ENCODE results near the gene TSHZ2.
"Not testable (repeated sequence)": the region's sequence is repeated elsewhere in the genome, so short reads cannot be mapped to it uniquely, and the experiment has no call there.

Gene TSHZ2

GRCh38 chr20:53411891-53412290 lies 439.7 kb downstream of the TSHZ2 start:
- H3K4me1 ChIP-seq (ENCODE audit: control insufficient read depth, insufficient read depth, low read length, poor library complexity, severe bottlenecking): no peaks in the 10 kb centered on the region
- H3K4me3 ChIP-seq (ENCODE audit: extremely low read depth, insufficient read depth, low read length, poor library complexity, severe bottlenecking): no peak overlapping the region
- H3K9me3 ChIP-seq (ENCODE audit: control insufficient read depth, low read length): no peaks in the 10 kb centered on the region
- WGBS, 2 experiments (ENCODE audit: insufficient coverage in 2 of 2): 77 to 93% methylated on average over 3 to 4 of the region's 4 CpGs
- no peak overlapping the region for H3K27ac ChIP-seq (ENCODE audit: low read depth, low read length, severe bottlenecking)
- no peaks in the 10 kb centered on the region for H3K36me3 ChIP-seq (ENCODE audit: control insufficient read depth, insufficient read depth, low read length)

- H3K36me3 ChIP-seq (ENCODE audit: control insufficient read depth, insufficient read depth, low read length): no peaks in the 10 kb centered on the region
- WGBS, 2 experiments (ENCODE audit: insufficient coverage in 2 of 2): 73 to 85% methylated on average over 8 to 11 of the region's 13 CpGs
- no peak overlapping the region for H3K4me3 ChIP-seq (ENCODE audit: extremely low read depth, insufficient read depth, low read length, poor library complexity, severe bottlenecking)
- no peaks in the 10 kb centered on the region for H3K9me3 ChIP-seq (ENCODE audit: control insufficient read depth, low read length)
- no peaks in the 10 kb centered on the region for H3K4me1 ChIP-seq (ENCODE audit: control insufficient read depth, insufficient read depth, low read length, poor library complexity, severe bottlenecking)
- H3K27ac ChIP-seq (ENCODE audit: low read depth, low read length, severe bottlenecking): no peak overlapping the region
These were observed 440.5 kb downstream of the TSHZ2 start for GRCh38 chr20:53412577-53413185.

- Histone ChIP-seq H3K36me3 (ENCODE audit: control insufficient read depth, insufficient read depth, low read length) (no peaks in the 10 kb centered on the region), H3K9me3 (ENCODE audit: control insufficient read depth, low read length) (no peaks in the 10 kb centered on the region), H3K4me1 (ENCODE audit: control insufficient read depth, insufficient read depth, low read length, poor library complexity, severe bottlenecking) (no peaks in the 10 kb centered on the region), H3K4me3 (ENCODE audit: extremely low read depth, insufficient read depth, low read length, poor library complexity, severe bottlenecking) (no peak overlapping the region), H3K27ac (ENCODE audit: low read depth, low read length, severe bottlenecking) (no peak overlapping the region)
- 65 to 74% methylated on average over 14 of the region's 15 CpGs for WGBS, 2 experiments (ENCODE audit: insufficient coverage in 2 of 2)
These were observed 441.1 kb downstream of the TSHZ2 start for GRCh38 chr20:53413186-53413631.

GRCh38 chr20:53413845-53414244 lies 441.7 kb downstream of the TSHZ2 start:
- not testable (repeated sequence) for H3K4me3 ChIP-seq (ENCODE audit: extremely low read depth, insufficient read depth, low read length, poor library complexity, severe bottlenecking); H3K9me3 ChIP-seq (ENCODE audit: control insufficient read depth, low read length); H3K27ac ChIP-seq (ENCODE audit: low read depth, low read length, severe bottlenecking); H3K36me3 ChIP-seq (ENCODE audit: control insufficient read depth, insufficient read depth, low read length); H3K4me1 ChIP-seq (ENCODE audit: control insufficient read depth, insufficient read depth, low read length, poor library complexity, severe bottlenecking)
- no CpG with 5 or more reads among the region's 1 CpG for WGBS, 2 experiments (ENCODE audit: insufficient coverage in 2 of 2)

- Histone ChIP-seq H3K36me3 (ENCODE audit: control insufficient read depth, insufficient read depth, low read length) (no peaks in the 10 kb centered on the region), H3K4me1 (ENCODE audit: control insufficient read depth, insufficient read depth, low read length, poor library complexity, severe bottlenecking) (no peaks in the 10 kb centered on the region), H3K9me3 (ENCODE audit: control insufficient read depth, low read length) (no peaks in the 10 kb centered on the region), H3K4me3 (ENCODE audit: extremely low read depth, insufficient read depth, low read length, poor library complexity, severe bottlenecking) (no peak overlapping the region), H3K27ac (ENCODE audit: low read depth, low read length, severe bottlenecking) (no peak overlapping the region)
- 87 to 93% methylated on average over 7 to 11 of the region's 11 CpGs for WGBS, 2 experiments (ENCODE audit: insufficient coverage in 2 of 2)
These were observed 447.7 kb downstream of the TSHZ2 start for GRCh38 chr20:53419693-53420460.

GRCh38 chr20:53421343-53421742 lies 449.2 kb downstream of the TSHZ2 start:
- no peaks in the 10 kb centered on the region for H3K9me3 ChIP-seq (ENCODE audit: control insufficient read depth, low read length)
- H3K4me3 ChIP-seq (ENCODE audit: extremely low read depth, insufficient read depth, low read length, poor library complexity, severe bottlenecking): no peak overlapping the region
- H3K4me1 ChIP-seq (ENCODE audit: control insufficient read depth, insufficient read depth, low read length, poor library complexity, severe bottlenecking): no peaks in the 10 kb centered on the region
- 92 to 93% methylated on average over 4 of the region's 7 CpGs for WGBS, 2 experiments (ENCODE audit: insufficient coverage in 2 of 2)
- H3K36me3 ChIP-seq (ENCODE audit: control insufficient read depth, insufficient read depth, low read length): no peaks in the 10 kb centered on the region
- no peak overlapping the region for H3K27ac ChIP-seq (ENCODE audit: low read depth, low read length, severe bottlenecking)

GRCh38 chr20:53422039-53422438 lies 449.9 kb downstream of the TSHZ2 start:
- Histone ChIP-seq H3K27ac (ENCODE audit: low read depth, low read length, severe bottlenecking) (no peak overlapping the region), H3K4me3 (ENCODE audit: extremely low read depth, insufficient read depth, low read length, poor library complexity, severe bottlenecking) (no peak overlapping the region), H3K4me1 (ENCODE audit: control insufficient read depth, insufficient read depth, low read length, poor library complexity, severe bottlenecking) (no peaks in the 10 kb centered on the region), H3K9me3 (ENCODE audit: control insufficient read depth, low read length) (no peaks in the 10 kb centered on the region), H3K36me3 (ENCODE audit: control insufficient read depth, insufficient read depth, low read length) (no peaks in the 10 kb centered on the region)
- 93 to 94% methylated on average over 2 to 3 of the region's 7 CpGs for WGBS, 2 experiments (ENCODE audit: insufficient coverage in 2 of 2)

GRCh38 chr20:53423587-53424146 lies 451.5 kb downstream of the TSHZ2 start:
- H3K9me3 ChIP-seq (ENCODE audit: control insufficient read depth, low read length): no peaks in the 10 kb centered on the region
- WGBS, 2 experiments (ENCODE audit: insufficient coverage in 2 of 2): 95 to 97% methylated on average over 10 to 11 of the region's 12 CpGs
- no peak overlapping the region for H3K4me3 ChIP-seq (ENCODE audit: extremely low read depth, insufficient read depth, low read length, poor library complexity, severe bottlenecking)
- H3K36me3 ChIP-seq (ENCODE audit: control insufficient read depth, insufficient read depth, low read length): no peaks in the 10 kb centered on the region
- H3K27ac ChIP-seq (ENCODE audit: low read depth, low read length, severe bottlenecking): no peak overlapping the region
- H3K4me1 ChIP-seq (ENCODE audit: control insufficient read depth, insufficient read depth, low read length, poor library complexity, severe bottlenecking): no peaks in the 10 kb centered on the region

GRCh38 chr20:53425481-53425880 lies 453.3 kb downstream of the TSHZ2 start:
- H3K27ac ChIP-seq (ENCODE audit: low read depth, low read length, severe bottlenecking): no peak overlapping the region
- H3K4me3 ChIP-seq (ENCODE audit: extremely low read depth, insufficient read depth, low read length, poor library complexity, severe bottlenecking): no peak overlapping the region
- WGBS, 2 experiments (ENCODE audit: insufficient coverage in 2 of 2): 98 to 100% methylated on average over 2 to 3 of the region's 4 CpGs
- H3K9me3 ChIP-seq (ENCODE audit: control insufficient read depth, low read length): no peaks in the 10 kb centered on the region
- H3K36me3 ChIP-seq (ENCODE audit: control insufficient read depth, insufficient read depth, low read length): no peaks in the 10 kb centered on the region
- H3K4me1 ChIP-seq (ENCODE audit: control insufficient read depth, insufficient read depth, low read length, poor library complexity, severe bottlenecking): no peaks in the 10 kb centered on the region

GRCh38 chr20:53425941-53426340 lies 453.8 kb downstream of the TSHZ2 start:
- Histone ChIP-seq H3K9me3 (ENCODE audit: control insufficient read depth, low read length) (no peaks in the 10 kb centered on the region), H3K4me3 (ENCODE audit: extremely low read depth, insufficient read depth, low read length, poor library complexity, severe bottlenecking) (no peak overlapping the region), H3K27ac (ENCODE audit: low read depth, low read length, severe bottlenecking) (peak overlapping the region; percentile 29), H3K4me1 (ENCODE audit: control insufficient read depth, insufficient read depth, low read length, poor library complexity, severe bottlenecking) (no peaks in the 10 kb centered on the region), H3K36me3 (ENCODE audit: control insufficient read depth, insufficient read depth, low read length) (no peaks in the 10 kb centered on the region)
- 75 to 100% methylated on average over 1 to 2 of the region's 3 CpGs for WGBS, 2 experiments (ENCODE audit: insufficient coverage in 2 of 2)
